MM.1S (cell line): ENCODE measurements around the gene NCKAP5.

Source experiments
- DNase-seq: peaks from one replicate; pipeline ENCODE4 v3.0.0-alpha.2; 2015
- H2AFZ ChIP-seq: fragments of 300-600 bp; sonication (generic); 2 replicates; pipeline ENCODE4 v1.6.0; 2016; ENCODE audit warnings: antibody characterized with exemption, low read length
- H3F3A ChIP-seq: fragments of 300-600 bp; sonication (generic); 2 replicates; pipeline ENCODE4 v1.6.1; 2016; ENCODE audit warnings: mild to moderate bottlenecking, antibody characterized with exemption, low read length, moderate library complexity, mixed read lengths; ENCODE audit not compliant: insufficient read depth
- H3K27ac ChIP-seq: fragments of 300-600 bp; sonication (generic); 2 replicates; pipeline ENCODE4 v1.5.1; 2016; ENCODE audit warnings: mild to moderate bottlenecking, low read length
- H3K27me3 ChIP-seq: fragments of 300-600 bp; sonication (generic); replicated peaks from 2 replicates; pipeline ENCODE4 v1.6.0; 2016; ENCODE audit warnings: low read length; ENCODE audit not compliant: insufficient read depth
- H3K36me3 ChIP-seq: fragments of 300-600 bp; sonication (generic); replicated peaks from 2 replicates; pipeline ENCODE4 v1.6.1; 2016; ENCODE audit warnings: mild to moderate bottlenecking, low read length, mixed read lengths; ENCODE audit not compliant: insufficient read depth
- H3K4me1 ChIP-seq: fragments of 300-600 bp; sonication (generic); 2 replicates; pipeline ENCODE4 v1.6.1; 2016; ENCODE audit warnings: low read length, mixed read lengths
- H3K4me2 ChIP-seq: fragments of 300-600 bp; sonication (generic); 2 replicates; pipeline ENCODE4 v1.6.0; 2016; ENCODE audit warnings: low read depth, low read length
- H3K4me3 ChIP-seq: fragments of 300-600 bp; sonication (generic); 2 replicates; pipeline ENCODE4 v1.5.1; 2016; ENCODE audit warnings: low read length, mixed read lengths
- H3K79me2 ChIP-seq: fragments of 300-600 bp; sonication (generic); 2 replicates; pipeline ENCODE4 v1.6.1; 2016; ENCODE audit warnings: mixed run types, low read length, mixed read lengths
- H3K9ac ChIP-seq: fragments of 300-600 bp; sonication (generic); 2 replicates; pipeline ENCODE4 v1.6.1; 2016; ENCODE audit warnings: low read length, mixed read lengths
- H3K9me2 ChIP-seq: fragments of 300-600 bp; sonication (generic); replicated peaks from 2 replicates; pipeline ENCODE4 v1.6.1; 2016; ENCODE audit warnings: mild to moderate bottlenecking, low read length, mixed read lengths; ENCODE audit not compliant: insufficient read depth
- H3K9me3 ChIP-seq: fragments of 300-600 bp; sonication (generic); replicated peaks from 2 replicates; pipeline ENCODE4 v1.6.1; 2016; ENCODE audit warnings: mild to moderate bottlenecking, low read length, mixed read lengths; ENCODE audit not compliant: insufficient read depth
- H4K20me1 ChIP-seq: fragments of 300-600 bp; sonication (generic); 2 replicates; pipeline ENCODE4 v1.6.1; 2016; ENCODE audit warnings: mild to moderate bottlenecking, low read length, moderate library complexity, mixed read lengths; ENCODE audit not compliant: insufficient read depth
- CTCF ChIP-seq: fragments of 300-600 bp; sonication (generic); IDR thresholded peaks from 2 replicates; pipeline ENCODE4 v1.5.1; 2016; ENCODE audit warnings: antibody characterized with exemption, low read length, mixed read lengths
- EZH2 ChIP-seq: fragments of 300-600 bp; sonication (generic); optimal IDR thresholded peaks from 2 replicates; pipeline ENCODE3; 2017; ENCODE audit warnings: low read depth, mild to moderate bottlenecking, antibody characterized with exemption, low read length, mixed read lengths
- EZH2phosphoT487 ChIP-seq: fragments of 300-600 bp; sonication (generic); IDR thresholded peaks from 2 replicates; pipeline ENCODE4 v1.6.1; 2018; ENCODE audit warnings: antibody characterized with exemption, low read length

NCKAP5 gene

GRCh38 chr2:133377599-133377998 is 190.7 kb downstream of the NCKAP5 start:
- Histone ChIP-seq H3K79me2 (no peaks in the 10 kb centered on the region), H3F3A (no peaks in the 10 kb centered on the region), H3K27ac (no peak overlapping the region), H3K36me3 (no peaks in the 10 kb centered on the region), H3K4me2 (no peak overlapping the region), H3K27me3 (no peaks in the 10 kb centered on the region), H3K9me2 (no peaks in the 10 kb centered on the region; the same call in 1 of the 2 replicates), H3K9ac (no peak overlapping the region), H2AFZ (no peak overlapping the region), H3K4me1 (no peaks in the 10 kb centered on the region), H3K4me3 (no peak overlapping the region), H4K20me1 (no peaks in the 10 kb centered on the region), H3K9me3 (no peaks in the 10 kb centered on the region)
- no peak for TF ChIP-seq EZH2
- no peak for TF ChIP-seq EZH2phosphoT487
- no peak for TF ChIP-seq CTCF
- DNase-seq: no peak

- Histone ChIP-seq H3K9me2 (no peaks in the 10 kb centered on the region; the same call in 1 of the 2 replicates), H3F3A (no peaks in the 10 kb centered on the region), H3K4me1 (no peaks in the 10 kb centered on the region), H3K79me2 (no peaks in the 10 kb centered on the region), H3K27ac (no peak overlapping the region), H3K36me3 (no peaks in the 10 kb centered on the region), H3K4me2 (no peak overlapping the region), H2AFZ (no peak overlapping the region), H3K9ac (no peak overlapping the region), H3K4me3 (no peak overlapping the region), H3K9me3 (no peaks in the 10 kb centered on the region), H3K27me3 (no peaks in the 10 kb centered on the region), H4K20me1 (no peaks in the 10 kb centered on the region)
- TF ChIP-seq EZH2 (no peak), CTCF (no peak), EZH2phosphoT487 (no peak)
- no peak for DNase-seq
Measured at GRCh38 chr2:133377021-133377481, 191.2 kb downstream of the NCKAP5 start.

- Histone ChIP-seq H3K4me2 (no peak overlapping the region), H3K9me3 (no peaks in the 10 kb centered on the region), H3F3A (no peaks in the 10 kb centered on the region), H4K20me1 (no peaks in the 10 kb centered on the region), H3K4me3 (no peak overlapping the region), H2AFZ (no peak overlapping the region), H3K4me1 (no peaks in the 10 kb centered on the region), H3K36me3 (no peaks in the 10 kb centered on the region), H3K9ac (no peak overlapping the region), H3K27me3 (no peaks in the 10 kb centered on the region), H3K9me2 (no peaks in the 10 kb centered on the region; the same call in 1 of the 2 replicates), H3K27ac (no peak overlapping the region), H3K79me2 (no peaks in the 10 kb centered on the region)
- TF ChIP-seq EZH2phosphoT487: no peak
- no peak for TF ChIP-seq CTCF
- no peak for TF ChIP-seq EZH2
- no peak for DNase-seq
Measured at GRCh38 chr2:133374781-133375180, 193.5 kb downstream of the NCKAP5 start.
